GM12878 (cell line): ENCODE results near the gene RABL6.

Experiments used
- CTCF ChIP-seq, 3 experiments: IDR thresholded peaks in 2 of 3; conservative IDR thresholded peaks in 1 of 3; 2 replicates each; pipeline ENCODE4 v1.5.1; 2011; ENCODE audit warnings: low read depth in 3 of 3, low read length in 3 of 3, mild to moderate bottlenecking in 3 of 3, control low read depth in 2 of 3, moderate library complexity in 2 of 3, inconsistent platforms in 1 of 3, mixed read lengths in 1 of 3; ENCODE audit not compliant: control insufficient read depth in 2 of 3, insufficient read depth in 1 of 3; ENCODE audit errors: extremely low read depth in 1 of 3
- NRF1 ChIP-seq: conservative IDR thresholded peaks from 2 replicates; pipeline ENCODE4 v1.6.1; 2011; ENCODE audit warnings: mild to moderate bottlenecking, low read depth, low read length, improper control_type of control experiment
- ZNF207 ChIP-seq: fragments of 450-650 bp; IDR thresholded peaks from 2 replicates; pipeline ENCODE4 v1.6.1; 2014; ENCODE audit warnings: antibody characterized with exemption, mild to moderate bottlenecking, borderline replicate concordance

- TF ChIP-seq CTCF (IDR thresholded peaks at IDR 0.05 in 2 of 3, conservative IDR thresholded peaks at IDR 0.05 in 1 of 3; ENCODE audit: control insufficient read depth in 2 of 3, extremely low read depth in 1 of 3, insufficient read depth in 1 of 3, low read depth in 3 of 3, low read length in 3 of 3) (no peak), ZNF207 (no peak), NRF1 (no peak)
Measured at GRCh38 chr9:136760424-136760823, 47.3 kb upstream of the RABL6 start.
